Measurements from ENCODE around the gene ABLIM3. TPM values are rescaled to one million over a fixed set of nuclear protein-coding genes. Genes with fewer than 3 reads are reported as not detected.

The ABLIM3 gene
- total RNA-seq, 1 donor from 2014 or later: not detected

GRCh38 chr5:149238540-149238939 is 97.2 kb downstream of the ABLIM3 start:
- peaks cover 10% of the 10 kb centered on the region for H3K4me1 Mint-ChIP-seq
- DNase-seq: no peak
- no peaks in the 10 kb centered on the region for H3K9me3 Mint-ChIP-seq
- no peak for TF ChIP-seq CTCF (IDR thresholded peaks at IDR 0.05)
- POLR2A ChIA-PET: no interaction called here
- no peaks in the 10 kb centered on the region for H3K36me3 Mint-ChIP-seq (ENCODE audit: low read depth)
- H3K27me3 Mint-ChIP-seq: peaks cover 7% of the 10 kb centered on the region
- intact Hi-C loops (cut with micrococcal nuclease): no loop called here
- CTCF ChIA-PET: no interaction called here
- no peak for ATAC-seq (ENCODE audit: low read depth)
- H3K4me3 Mint-ChIP-seq: no peak overlapping the region
- H3K27ac Mint-ChIP-seq: no peak overlapping the region

DNA sequence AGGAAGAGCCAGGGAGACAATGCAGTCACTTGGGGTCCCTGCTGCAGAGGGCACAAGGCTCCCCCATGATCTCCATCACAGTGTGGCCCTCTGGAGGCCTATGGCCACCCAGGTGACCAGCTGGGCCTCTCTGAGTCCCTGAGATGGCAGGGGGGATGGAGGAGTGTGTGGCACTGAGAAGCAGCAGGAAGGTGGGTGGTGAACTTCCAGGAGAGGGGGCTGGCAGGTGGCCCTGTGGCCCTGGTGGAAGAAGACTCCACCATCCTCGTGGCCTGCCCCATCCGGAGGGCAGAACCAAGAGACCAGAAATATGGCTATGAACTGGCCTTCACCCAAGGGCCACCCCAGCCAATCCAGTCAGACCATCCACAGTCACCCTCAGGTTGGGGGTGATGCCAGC is 98.6 kb downstream of the ABLIM3 start:
- Mint-ChIP-seq H3K4me1 (peaks cover 10% of the 10 kb centered on the region), H3K4me3 (no peak overlapping the region), H3K27ac (no peak overlapping the region), H3K36me3 (ENCODE audit: low read depth) (no peaks in the 10 kb centered on the region), H3K9me3 (no peaks in the 10 kb centered on the region), H3K27me3 (peaks cover 5% of the 10 kb centered on the region)
- DNase-seq (no peak), ATAC-seq (ENCODE audit: low read depth) (no peak)
- CTCF ChIA-PET: no interaction called here
- intact Hi-C loops (cut with micrococcal nuclease): no loop called here
- no peak for TF ChIP-seq CTCF (IDR thresholded peaks at IDR 0.05)
- POLR2A ChIA-PET: no interaction called here

DNA sequence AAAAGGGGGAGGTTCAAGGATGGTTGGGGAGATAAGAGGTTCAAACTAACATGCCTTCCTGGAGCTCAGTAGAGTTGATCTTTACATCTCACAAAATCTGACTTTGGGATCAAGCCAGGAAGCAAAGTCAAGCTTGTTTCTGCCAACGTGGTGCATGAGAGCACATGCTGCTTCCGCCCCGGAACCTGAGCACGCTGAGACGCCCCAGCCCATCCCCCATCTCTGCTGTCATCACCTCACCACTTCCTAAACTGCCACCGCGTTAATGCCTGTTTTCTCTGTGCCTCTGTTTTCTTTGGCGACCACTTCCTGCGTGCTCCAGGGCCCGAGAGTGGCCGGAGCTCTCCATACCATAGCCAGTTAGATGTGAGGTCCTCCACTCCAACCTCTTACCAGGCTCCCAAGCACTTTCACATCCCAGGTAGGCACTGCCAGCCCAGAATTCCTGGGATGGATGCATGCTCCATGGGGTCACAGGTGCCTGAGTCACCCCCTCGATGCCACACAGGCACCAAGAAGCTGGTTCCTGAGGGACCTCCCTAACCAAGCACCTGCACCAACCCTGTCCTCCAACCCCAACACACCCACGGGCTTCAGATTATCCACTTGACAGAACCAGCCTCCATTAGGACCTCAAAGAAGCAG is 99.2 kb downstream of the ABLIM3 start:
- ChIA-PET POLR2A (no interaction called here), CTCF (no interaction called here)
- DNase-seq: no peak
- H3K36me3 Mint-ChIP-seq (ENCODE audit: low read depth): no peaks in the 10 kb centered on the region
- no peaks in the 10 kb centered on the region for H3K9me3 Mint-ChIP-seq
- H3K4me3 Mint-ChIP-seq: no peak overlapping the region
- intact Hi-C loops (cut with micrococcal nuclease): no loop called here
- TF ChIP-seq CTCF (IDR thresholded peaks at IDR 0.05): no peak
- H3K4me1 Mint-ChIP-seq: peaks cover 10% of the 10 kb centered on the region
- peaks cover 10% of the 10 kb centered on the region for H3K27me3 Mint-ChIP-seq
- no peak overlapping the region for H3K27ac Mint-ChIP-seq
- peak; percentile 60 for ATAC-seq (ENCODE audit: low read depth)

DNA sequence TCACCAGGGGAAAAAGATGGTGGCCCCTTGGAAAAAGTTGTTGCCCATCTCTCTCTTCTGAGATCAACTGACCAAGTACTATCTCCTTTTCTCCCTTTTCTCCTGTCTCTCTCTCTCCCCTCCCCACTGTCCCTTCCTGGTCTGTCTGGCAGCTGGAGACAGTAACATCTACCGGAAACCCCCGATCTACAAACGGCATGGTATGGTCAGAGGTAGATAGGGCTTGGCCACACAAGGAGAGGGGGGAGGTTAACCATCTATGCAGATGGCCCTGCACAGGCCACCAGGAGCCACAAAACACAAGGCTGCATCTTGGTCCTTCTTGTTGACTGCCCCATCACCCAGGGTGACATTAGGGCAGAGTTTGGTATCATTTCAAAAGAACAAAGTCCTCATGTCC is 101.0 kb downstream of the ABLIM3 start:
- Mint-ChIP-seq H3K4me1 (peaks cover 10% of the 10 kb centered on the region), H3K9me3 (peaks cover 5% of the 10 kb centered on the region), H3K27ac (no peak overlapping the region), H3K4me3 (no peak overlapping the region), H3K27me3 (peaks cover 14% of the 10 kb centered on the region), H3K36me3 (ENCODE audit: low read depth) (no peaks in the 10 kb centered on the region)
- intact Hi-C loops (cut with micrococcal nuclease): no loop called here
- POLR2A ChIA-PET: no interaction called here
- CTCF ChIA-PET: no interaction called here
- ATAC-seq (ENCODE audit: low read depth): no peak
- no peak for DNase-seq
- no peak for TF ChIP-seq CTCF (IDR thresholded peaks at IDR 0.05)

DNA sequence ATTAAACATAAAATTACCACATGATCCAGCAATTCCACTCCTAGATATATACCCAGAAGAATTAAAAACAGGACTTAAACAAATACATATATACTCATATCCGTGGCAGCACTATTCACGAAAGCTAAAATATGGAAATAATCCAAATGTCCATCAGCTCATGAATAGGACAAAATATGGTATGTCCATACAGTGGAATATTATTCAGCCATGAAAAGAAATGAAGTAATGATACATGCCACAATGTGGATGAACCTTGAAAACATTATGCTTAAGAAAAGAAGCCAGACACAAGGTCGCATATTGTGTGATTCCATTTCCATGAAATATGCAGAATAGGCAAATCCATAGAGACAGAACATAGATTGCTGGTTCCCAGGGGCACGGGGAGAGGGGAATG is 105.6 kb downstream of the ABLIM3 start:
- DNase-seq (no peak), ATAC-seq (ENCODE audit: low read depth) (no peak)
- POLR2A ChIA-PET: no interaction called here
- Mint-ChIP-seq H3K27ac (no peak overlapping the region), H3K27me3 (peaks cover 16% of the 10 kb centered on the region), H3K4me1 (no peaks in the 10 kb centered on the region), H3K4me3 (no peak overlapping the region), H3K36me3 (ENCODE audit: low read depth) (no peaks in the 10 kb centered on the region), H3K9me3 (peaks cover 5% of the 10 kb centered on the region)
- no peak for TF ChIP-seq CTCF (IDR thresholded peaks at IDR 0.05)
- intact Hi-C loops (cut with micrococcal nuclease): no loop called here
- CTCF ChIA-PET: no interaction called here

Measured in activated B cell treated with CpG ODN at 0.5 μM for 24 hours (primary cell).